SJCRH30 (cell line): Measurements from ENCODE around the gene SGTA. TPM values are rescaled to one million over a fixed set of nuclear protein-coding genes. Genes with fewer than 3 reads are reported as not detected.

ENCODE experiments used
- DNase-seq, 2 experiments: peaks; one replicate each; pipeline ENCODE4 v3.0.0-alpha.2; 2015 to 2020
- H3K27ac ChIP-seq: fragments of 250-450 bp; sonication (Bioruptor Pico); 2 replicates; pipeline ENCODE4 v1.5.1; 2020; ENCODE audit warnings: mild to moderate bottlenecking, moderate library complexity
- H3K27me3 ChIP-seq: fragments of 250-450 bp; sonication (Bioruptor Pico); 2 replicates; pipeline ENCODE4 v1.5.1; 2020; ENCODE audit warnings: mild to moderate bottlenecking, moderate library complexity
- H3K36me3 ChIP-seq: fragments of 250-450 bp; sonication (Bioruptor Pico); 2 replicates; pipeline ENCODE4 v1.5.1; 2020; ENCODE audit warnings: mild to moderate bottlenecking, moderate library complexity
- H3K4me1 ChIP-seq: fragments of 250-450 bp; sonication (Bioruptor Pico); 2 replicates; pipeline ENCODE4 v1.5.1; 2020; ENCODE audit warnings: mild to moderate bottlenecking, moderate library complexity
- H3K4me3 ChIP-seq: fragments of 250-450 bp; sonication (Bioruptor Pico); 2 replicates; pipeline ENCODE4 v1.5.1; 2020; ENCODE audit warnings: mild to moderate bottlenecking, moderate library complexity
- H3K9me3 ChIP-seq: fragments of 250-450 bp; sonication (Bioruptor Pico); replicated peaks from 2 replicates; pipeline ENCODE4 v1.5.1; 2020; ENCODE audit warnings: mild to moderate bottlenecking, moderate library complexity
- total RNA-seq: library from RNA; depleted of rRNA; stranded (reverse); fragments of >200 nt; shearing (Covaris generic); gene quantifications from 2 replicates; pipeline ENCODE4 v1.2.3, GENCODE V29; 2014

SGTA gene
- total RNA-seq, 1 experiment from 2014 or later, result 103 TPM

GRCh38 chr19:2774083-2774679 is 8.9 kb downstream of the SGTA start:
- Histone ChIP-seq H3K36me3 (peaks cover 12% of the 10 kb centered on the region), H3K27me3 (no peaks in the 10 kb centered on the region), H3K4me1 (peaks cover 36% of the 10 kb centered on the region), H3K9me3 (no peaks in the 10 kb centered on the region), H3K27ac (peak overlapping the region; percentile 90), H3K4me3 (no peak overlapping the region)
- no peak for DNase-seq

DNA sequence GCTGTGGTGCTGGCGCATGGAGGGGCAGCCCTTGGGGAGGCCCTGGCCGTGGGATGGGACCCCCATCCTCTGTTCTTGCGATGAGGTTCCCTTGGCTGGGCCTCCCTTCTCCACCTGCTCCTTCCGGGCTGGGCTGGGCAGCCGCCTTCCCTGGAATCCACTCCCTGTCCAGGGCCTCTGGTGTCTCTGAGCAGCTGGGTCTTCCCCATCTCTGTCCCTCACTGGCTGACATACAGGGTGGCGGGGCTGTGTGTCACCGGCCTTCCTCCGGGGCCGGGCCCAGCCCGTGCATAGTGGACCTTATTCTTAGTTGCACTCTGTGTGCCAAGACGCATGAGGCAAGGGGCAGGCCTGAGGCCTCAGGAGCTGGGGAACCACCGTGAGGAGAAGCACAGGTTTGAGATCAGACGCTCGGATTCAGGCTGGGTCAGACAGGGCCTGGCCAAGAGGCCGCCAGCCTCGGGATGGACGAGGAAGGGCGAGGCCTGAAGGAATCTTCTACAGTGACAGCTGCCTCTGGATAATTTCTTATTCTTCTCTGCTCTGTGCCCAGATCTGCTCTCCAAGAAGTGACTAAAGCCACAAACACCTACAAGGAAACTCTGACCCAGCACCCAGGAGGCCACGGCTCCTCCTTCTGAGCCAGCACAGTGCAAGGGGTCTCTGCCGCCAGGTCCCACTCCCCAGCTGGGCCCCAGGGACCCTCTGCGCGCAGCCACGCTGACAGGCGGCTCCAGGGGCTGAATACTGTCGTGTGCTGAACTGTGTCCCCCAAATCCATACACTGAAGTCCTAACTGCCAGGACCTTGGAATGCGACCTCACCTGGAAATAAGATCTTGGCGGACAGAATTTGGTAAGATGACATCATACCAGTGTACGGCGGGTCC is 11.0 kb downstream of the SGTA start:
- H3K4me3 ChIP-seq, result no peak overlapping the region
- no peak overlapping the region for H3K27ac ChIP-seq
- DNase-seq, result no peak
- peaks cover 16% of the 10 kb centered on the region for H3K36me3 ChIP-seq
- no peaks in the 10 kb centered on the region for H3K9me3 ChIP-seq
- H3K4me1 ChIP-seq, result peaks cover 18% of the 10 kb centered on the region
- no peaks in the 10 kb centered on the region for H3K27me3 ChIP-seq

- no peak for DNase-seq
- peaks cover 10% of the 10 kb centered on the region for H3K4me1 ChIP-seq
- H3K36me3 ChIP-seq, result peaks cover 25% of the 10 kb centered on the region
- no peaks in the 10 kb centered on the region for H3K9me3 ChIP-seq
- H3K4me3 ChIP-seq, result no peak overlapping the region
- H3K27ac ChIP-seq, result no peak overlapping the region
- H3K27me3 ChIP-seq, result no peaks in the 10 kb centered on the region
These were observed 12.7 kb downstream of the SGTA start for GRCh38 chr19:2770055-2771013.

DNA sequence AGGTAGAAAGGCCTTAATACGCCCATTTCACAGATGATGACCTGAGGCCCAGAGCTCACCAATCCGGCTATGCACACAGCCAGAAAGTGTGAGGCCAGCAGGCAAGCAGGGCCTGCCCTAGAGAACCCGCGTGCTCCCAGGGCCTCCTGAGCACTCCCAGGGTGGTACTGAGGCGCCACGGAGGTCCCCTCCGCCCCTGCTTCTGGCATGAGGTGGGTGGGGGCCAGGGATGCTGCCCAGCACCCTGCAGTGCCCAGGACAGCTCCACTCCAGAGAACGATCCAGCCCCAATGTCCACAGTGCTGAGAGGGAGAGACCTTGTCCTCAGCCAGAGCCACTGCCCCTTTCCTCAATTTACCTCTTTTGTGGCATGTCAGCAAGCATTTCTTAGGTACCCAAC is 13.9 kb downstream of the SGTA start:
- Histone ChIP-seq H3K27me3 (no peaks in the 10 kb centered on the region), H3K9me3 (no peaks in the 10 kb centered on the region), H3K27ac (no peak overlapping the region), H3K4me1 (no peaks in the 10 kb centered on the region), H3K4me3 (no peak overlapping the region), H3K36me3 (peaks cover 34% of the 10 kb centered on the region)
- no peak for DNase-seq

DNA sequence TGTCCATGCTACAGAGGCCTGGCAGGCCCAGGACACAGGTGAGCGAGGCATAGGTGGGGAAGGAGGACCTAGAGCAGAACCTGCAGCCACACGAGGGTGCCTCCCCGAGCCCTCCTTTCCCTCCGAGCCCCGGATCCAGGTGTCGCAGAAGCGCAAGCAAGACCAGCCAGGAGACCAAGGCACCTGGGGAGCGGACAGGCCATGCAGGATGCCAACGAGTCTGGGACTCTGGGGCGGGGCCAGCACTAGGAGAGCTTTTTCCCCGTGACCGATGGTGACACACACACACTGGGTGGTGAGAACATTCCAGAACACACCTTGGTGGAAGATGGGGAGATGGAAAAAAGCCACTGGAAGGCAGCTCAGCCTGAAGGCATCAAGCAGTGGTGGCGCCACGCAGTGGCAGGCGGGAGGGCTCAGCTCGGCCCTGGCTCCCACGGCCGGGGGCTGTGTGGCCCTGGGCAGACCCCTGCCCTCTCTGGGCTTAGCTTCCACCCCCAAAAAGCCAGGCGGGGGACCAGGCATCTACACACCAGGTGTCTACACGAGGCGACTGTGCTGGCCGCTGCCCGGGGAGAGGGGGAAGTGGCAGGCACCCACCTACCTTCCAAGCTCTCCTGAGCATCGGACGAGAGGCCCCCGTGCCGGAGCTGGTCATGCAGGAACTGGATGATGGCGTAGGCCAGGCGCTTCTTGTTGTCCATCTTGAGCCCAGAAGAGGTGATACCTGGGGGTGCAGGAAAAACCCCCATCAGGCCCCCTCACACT is 14.5 kb downstream of the SGTA start:
- H3K36me3 ChIP-seq, result peaks cover 41% of the 10 kb centered on the region
- no peak overlapping the region for H3K27ac ChIP-seq
- no peaks in the 10 kb centered on the region for H3K27me3 ChIP-seq
- H3K4me3 ChIP-seq, result no peak overlapping the region
- H3K9me3 ChIP-seq, result no peaks in the 10 kb centered on the region
- no peak for DNase-seq
- no peaks in the 10 kb centered on the region for H3K4me1 ChIP-seq

DNA sequence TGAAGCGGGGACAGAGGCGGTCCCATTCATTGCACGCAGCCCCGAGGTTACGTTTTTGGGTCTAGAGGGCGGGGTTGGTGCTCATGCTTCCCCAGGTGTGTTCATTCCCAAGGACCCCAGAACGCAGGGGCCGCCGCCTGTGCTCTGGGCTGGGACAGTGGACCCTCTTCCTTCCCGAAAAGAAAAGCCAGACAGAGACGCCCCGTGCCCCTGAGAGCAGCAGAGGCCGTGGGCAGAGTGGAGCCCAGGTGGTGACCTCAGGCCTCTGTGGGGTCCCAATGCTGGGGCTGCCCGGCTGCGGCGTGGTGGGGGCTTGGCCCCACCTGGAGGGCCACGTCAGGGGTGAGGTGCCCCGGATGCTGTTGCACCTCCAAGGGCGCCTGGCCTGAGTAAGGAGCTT is 15.4 kb downstream of the SGTA start:
- DNase-seq, result no peak
- Histone ChIP-seq H3K4me3 (no peak overlapping the region), H3K36me3 (peaks cover 47% of the 10 kb centered on the region), H3K27me3 (no peaks in the 10 kb centered on the region), H3K9me3 (no peaks in the 10 kb centered on the region), H3K4me1 (no peaks in the 10 kb centered on the region), H3K27ac (no peak overlapping the region)

DNA sequence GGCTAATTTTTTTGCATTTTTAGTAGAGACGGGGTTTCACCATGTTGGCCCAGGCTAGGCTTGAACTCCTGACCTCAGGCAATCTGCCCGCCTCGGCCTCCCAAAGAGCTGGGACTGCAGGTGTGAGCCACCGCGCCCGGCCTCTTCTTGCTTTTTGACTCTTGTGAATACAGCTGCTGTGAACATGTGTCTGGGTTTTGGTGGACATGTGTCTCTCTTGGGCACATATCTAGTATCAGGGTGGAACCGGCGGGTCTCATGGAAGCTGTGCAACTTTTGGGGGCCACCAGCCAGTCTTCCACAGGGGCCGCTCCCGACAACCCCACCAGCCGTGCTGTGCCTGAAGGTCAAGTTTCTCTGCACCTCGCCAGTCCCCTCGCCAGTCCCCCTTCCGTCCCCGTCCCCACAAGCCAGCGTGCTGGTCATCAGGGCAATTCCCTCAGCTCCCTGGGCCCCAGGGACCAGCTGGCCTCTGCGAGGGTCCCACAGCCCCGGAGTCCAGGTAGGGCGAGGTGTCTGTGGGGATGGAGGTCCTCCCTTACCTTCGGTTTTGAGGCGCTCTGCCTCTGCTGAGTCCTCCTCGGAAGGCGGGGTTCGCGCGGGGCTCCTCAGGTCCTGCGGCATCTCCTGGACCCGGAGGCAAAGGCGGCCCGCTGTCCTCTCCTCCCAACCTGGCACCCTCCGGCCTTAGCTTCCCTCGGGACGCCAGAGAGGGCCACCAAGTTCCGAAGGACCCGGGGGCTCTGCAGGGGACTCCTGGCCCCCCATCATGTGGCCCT is 16.3 kb downstream of the SGTA start:
- Histone ChIP-seq H3K4me3 (no peak overlapping the region), H3K36me3 (peaks cover 47% of the 10 kb centered on the region)

GRCh38 chr19:2765376-2765775 is 17.7 kb downstream of the SGTA start:
- Histone ChIP-seq H3K27me3 (no peaks in the 10 kb centered on the region), H3K36me3 (peaks cover 49% of the 10 kb centered on the region), H3K9me3 (no peaks in the 10 kb centered on the region), H3K27ac (no peak overlapping the region), H3K4me1 (no peaks in the 10 kb centered on the region), H3K4me3 (no peak overlapping the region)
- no peak for DNase-seq

More for the DNA sequence above, 16.3 kb downstream of the SGTA start:
- no peaks in the 10 kb centered on the region for H3K9me3 ChIP-seq
- no peaks in the 10 kb centered on the region for H3K27me3 ChIP-seq
- H3K27ac ChIP-seq, result no peak overlapping the region
- H3K4me1 ChIP-seq, result no peaks in the 10 kb centered on the region
- DNase-seq, result no peak

DNA sequence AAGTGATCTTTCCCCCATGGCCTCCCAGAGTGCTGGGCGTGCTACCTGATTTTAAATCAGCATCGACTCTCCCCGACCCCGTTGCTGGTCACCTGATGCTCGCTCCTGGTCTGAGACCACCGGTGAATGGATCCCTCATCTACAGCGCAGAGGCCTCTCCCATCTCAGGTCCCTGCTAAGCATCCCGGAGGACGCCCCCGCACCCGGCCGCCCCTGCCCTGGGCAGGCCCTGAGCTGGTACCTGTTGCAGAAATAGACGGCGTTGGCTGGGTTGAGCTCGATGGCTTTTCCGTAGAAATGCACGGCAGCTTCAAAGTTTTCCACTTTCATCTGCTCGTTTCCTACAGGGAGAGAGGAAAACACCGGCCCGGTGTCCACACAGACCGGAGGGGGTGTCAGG is 18.1 kb downstream of the SGTA start:
- H3K9me3 ChIP-seq, result no peaks in the 10 kb centered on the region
- H3K27me3 ChIP-seq, result no peaks in the 10 kb centered on the region
- no peak overlapping the region for H3K27ac ChIP-seq
- no peaks in the 10 kb centered on the region for H3K4me1 ChIP-seq
- H3K36me3 ChIP-seq, result peaks cover 52% of the 10 kb centered on the region
- DNase-seq, result no peak
- no peak overlapping the region for H3K4me3 ChIP-seq

GRCh38 chr19:2763687-2764086 is 19.4 kb downstream of the SGTA start:
- Histone ChIP-seq H3K9me3 (no peaks in the 10 kb centered on the region), H3K27ac (no peak overlapping the region), H3K4me1 (no peaks in the 10 kb centered on the region), H3K4me3 (no peak overlapping the region), H3K36me3 (peaks cover 58% of the 10 kb centered on the region), H3K27me3 (no peaks in the 10 kb centered on the region)
- no peak for DNase-seq

- H3K36me3 ChIP-seq, result peaks cover 60% of the 10 kb centered on the region
- H3K4me3 ChIP-seq, result no peak overlapping the region
- no peaks in the 10 kb centered on the region for H3K9me3 ChIP-seq
- no peaks in the 10 kb centered on the region for H3K4me1 ChIP-seq
- no peak overlapping the region for H3K27ac ChIP-seq
- H3K27me3 ChIP-seq, result no peaks in the 10 kb centered on the region
- no peak for DNase-seq
These were observed 20.1 kb downstream of the SGTA start for GRCh38 chr19:2762783-2763496.

DNA sequence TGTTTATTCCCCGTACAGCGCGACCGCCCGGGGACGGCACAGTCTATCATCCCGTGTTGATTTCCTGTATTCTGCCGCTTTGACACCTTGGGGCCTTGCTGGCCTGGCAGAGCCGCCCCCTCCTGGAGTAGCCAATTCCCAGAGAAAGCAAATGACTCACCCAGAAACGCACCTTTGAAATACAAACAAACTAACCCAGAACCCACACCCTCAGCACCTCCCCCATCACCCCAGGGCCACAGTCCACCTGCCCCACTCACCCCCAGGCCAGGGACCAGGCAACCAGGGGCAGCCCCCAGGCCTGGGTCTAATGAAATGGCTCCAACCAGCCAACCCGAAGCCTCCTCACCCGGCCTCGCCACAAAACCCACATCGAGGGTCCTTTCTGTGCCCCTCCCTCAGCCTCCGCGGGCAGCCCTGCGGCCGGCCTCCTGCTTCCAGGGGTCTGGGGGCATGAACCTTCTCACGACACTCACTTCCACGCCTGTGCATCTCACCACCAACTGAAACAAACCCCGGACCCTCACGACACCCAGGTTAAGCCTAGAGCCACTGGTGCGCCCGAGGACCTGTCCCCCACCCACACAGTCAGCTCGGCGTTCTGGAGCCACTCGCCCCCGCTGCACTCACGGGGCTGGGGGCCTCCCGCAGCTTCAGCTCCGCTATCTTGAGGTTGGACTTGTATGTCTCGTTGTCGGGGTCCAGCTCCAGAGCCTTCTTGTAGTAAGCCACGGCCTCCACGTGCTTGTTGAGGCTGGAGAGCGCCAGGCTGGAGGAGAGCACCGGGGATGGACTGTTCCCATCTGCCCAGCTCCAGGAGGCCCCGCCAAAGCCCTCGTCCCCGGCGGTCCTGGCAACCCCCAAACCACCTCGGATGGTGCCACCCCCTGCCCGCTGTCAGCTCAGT is 20.9 kb downstream of the SGTA start:
- Histone ChIP-seq H3K27ac (no peak overlapping the region), H3K27me3 (no peaks in the 10 kb centered on the region), H3K4me3 (no peak overlapping the region), H3K4me1 (no peaks in the 10 kb centered on the region), H3K36me3 (peaks cover 60% of the 10 kb centered on the region), H3K9me3 (no peaks in the 10 kb centered on the region)
- no peak for DNase-seq
